Erythroblast (primary cell): ENCODE results near the gene HECTD3.

ENCODE experiments used
- GATA1 ChIP-seq: IDR thresholded peaks from 2 replicates; pipeline ENCODE4 v1.6.1; 2011; ENCODE audit warnings: low read depth, mild to moderate bottlenecking, control low read depth, low read length, moderate library complexity
- POLR2A ChIP-seq: IDR thresholded peaks from 2 replicates; pipeline ENCODE4 v1.6.1; 2011; ENCODE audit warnings: mild to moderate bottlenecking, low read length

- TF ChIP-seq POLR2A: no peak
- TF ChIP-seq GATA1: no peak
These were observed 40.1 kb upstream of the HECTD3 start for GRCh38 chr1:45051005-45051772.
